IPS-20b (cell line): ENCODE results near the gene TRIM22.
"Not testable (repeated sequence)": the region's sequence is repeated elsewhere in the genome, so short reads cannot be mapped to it uniquely, and the experiment has no call there.

Source experiments
- H3K27ac ChIP-seq: one replicate; pipeline ENCODE4 v1.5.1; 2013; ENCODE audit warnings: low read length
- H3K27me3 ChIP-seq: 2 replicates; pipeline ENCODE4 v1.6.1; 2013; ENCODE audit warnings: mild to moderate bottlenecking, low read length, inconsistent platforms; ENCODE audit not compliant: insufficient read depth
- H3K36me3 ChIP-seq: 2 replicates; pipeline ENCODE4 v1.6.1; 2013; ENCODE audit warnings: low read depth, mild to moderate bottlenecking, inconsistent platforms, low read length, moderate library complexity; ENCODE audit not compliant: insufficient read depth
- H3K4me1 ChIP-seq: 2 replicates; pipeline ENCODE4 v1.6.1; 2013; ENCODE audit warnings: mild to moderate bottlenecking, control low read depth, inconsistent platforms, low read length, moderate library complexity; ENCODE audit not compliant: insufficient read depth
- H3K4me3 ChIP-seq: 2 replicates; pipeline ENCODE4 v1.5.1; 2013; ENCODE audit warnings: mild to moderate bottlenecking, low read length, inconsistent platforms
- H3K9ac ChIP-seq: 2 replicates; pipeline ENCODE4 v1.6.1; 2013; ENCODE audit warnings: low read depth, mild to moderate bottlenecking, inconsistent platforms, low read length, moderate library complexity
- H3K9me3 ChIP-seq: 2 replicates; pipeline ENCODE4 v1.6.1; 2013; ENCODE audit warnings: mild to moderate bottlenecking, low read depth, low read length, inconsistent platforms; ENCODE audit not compliant: insufficient read depth

TRIM22 gene, protein sequence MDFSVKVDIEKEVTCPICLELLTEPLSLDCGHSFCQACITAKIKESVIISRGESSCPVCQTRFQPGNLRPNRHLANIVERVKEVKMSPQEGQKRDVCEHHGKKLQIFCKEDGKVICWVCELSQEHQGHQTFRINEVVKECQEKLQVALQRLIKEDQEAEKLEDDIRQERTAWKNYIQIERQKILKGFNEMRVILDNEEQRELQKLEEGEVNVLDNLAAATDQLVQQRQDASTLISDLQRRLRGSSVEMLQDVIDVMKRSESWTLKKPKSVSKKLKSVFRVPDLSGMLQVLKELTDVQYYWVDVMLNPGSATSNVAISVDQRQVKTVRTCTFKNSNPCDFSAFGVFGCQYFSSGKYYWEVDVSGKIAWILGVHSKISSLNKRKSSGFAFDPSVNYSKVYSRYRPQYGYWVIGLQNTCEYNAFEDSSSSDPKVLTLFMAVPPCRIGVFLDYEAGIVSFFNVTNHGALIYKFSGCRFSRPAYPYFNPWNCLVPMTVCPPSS

DNA sequence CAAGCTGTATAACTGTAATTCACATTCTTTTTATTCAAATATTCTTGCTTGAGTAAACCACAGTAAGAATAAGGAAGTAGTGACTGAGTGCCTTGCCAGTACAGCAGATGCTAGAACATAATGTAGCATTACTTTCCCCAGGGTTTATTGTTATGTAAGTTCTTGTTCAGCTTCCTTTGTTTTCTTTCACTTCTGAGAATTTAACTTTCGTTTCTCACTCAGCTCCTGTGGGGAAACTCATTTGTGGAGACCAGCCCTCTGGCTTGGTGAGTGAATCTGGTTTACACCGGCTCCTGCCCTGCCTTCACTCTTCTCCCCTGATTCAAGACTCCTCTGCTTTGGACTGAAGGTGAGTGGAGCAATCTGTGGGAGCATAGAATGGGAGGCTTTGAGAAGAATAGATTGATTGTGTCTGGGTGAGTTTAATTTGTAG is at the start of gene TRIM22:
Gene TRIM22 (plus strand): TSS at position 240 of the 433 bp plus-strand sequence. CDS start 6,443 bp downstream, outside the sequence.
- peaks cover 25% of the 10 kb centered on the region for H3K4me1 ChIP-seq
- H3K27ac ChIP-seq: peak within 1 kb of the TSS; percentile 63
- no peaks in the 10 kb centered on the region for H3K9me3 ChIP-seq
- H3K9ac ChIP-seq: peak within 1 kb of the TSS; percentile 83; the same call in 1 of the 2 replicates
- no peaks in the 10 kb centered on the region for H3K27me3 ChIP-seq
- peak within 1 kb of the TSS; percentile 75 for H3K4me3 ChIP-seq
- H3K36me3 ChIP-seq: no peaks in the 10 kb centered on the region

GRCh38 chr11:5639953-5640352 is 49.6 kb upstream of the TRIM22 start:
- H3K36me3 ChIP-seq: no peaks in the 10 kb centered on the region

GRCh38 chr11:5643585-5643984 is 46.0 kb upstream of the TRIM22 start:
- H3K27ac ChIP-seq: no peak overlapping the region
- H3K36me3 ChIP-seq: no peaks in the 10 kb centered on the region
- H3K27me3 ChIP-seq: no peaks in the 10 kb centered on the region
- H3K4me1 ChIP-seq: no peaks in the 10 kb centered on the region
- no peaks in the 10 kb centered on the region for H3K9me3 ChIP-seq
- H3K4me3 ChIP-seq: no peak overlapping the region
- H3K9ac ChIP-seq: no peak overlapping the region

More at GRCh38 chr11:5639953-5640352, 49.6 kb upstream of the TRIM22 start:
- Histone ChIP-seq H3K27ac (no peak overlapping the region), H3K4me3 (no peak overlapping the region), H3K9ac (no peak overlapping the region), H3K27me3 (no peaks in the 10 kb centered on the region), H3K4me1 (no peaks in the 10 kb centered on the region), H3K9me3 (no peaks in the 10 kb centered on the region)

- Histone ChIP-seq H3K27me3 (no peaks in the 10 kb centered on the region), H3K4me1 (no peaks in the 10 kb centered on the region), H3K9ac (no peak overlapping the region), H3K27ac (no peak overlapping the region), H3K4me3 (no peak overlapping the region), H3K9me3 (no peaks in the 10 kb centered on the region), H3K36me3 (no peaks in the 10 kb centered on the region)
Observed at GRCh38 chr11:5646139-5646538, 43.5 kb upstream of the TRIM22 start.

DNA sequence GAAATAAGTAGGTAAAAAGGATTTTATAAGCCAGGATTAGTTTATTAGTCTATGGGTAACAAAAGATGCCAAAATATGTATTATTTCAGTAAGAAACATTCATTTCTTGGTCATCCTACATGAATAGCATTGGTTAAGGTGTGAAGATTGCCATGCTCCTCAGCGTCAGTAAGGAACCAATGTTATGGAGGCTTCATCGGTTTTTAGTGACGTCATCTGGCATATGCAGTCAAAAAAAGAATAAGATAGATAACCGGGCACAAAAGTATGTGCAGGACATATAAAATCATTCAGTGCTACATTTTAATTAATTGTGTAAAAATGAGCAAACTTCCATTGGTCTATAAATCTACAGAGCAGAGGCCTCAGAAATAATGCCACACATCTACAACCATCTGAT is 34.1 kb upstream of the TRIM22 start:
- Histone ChIP-seq H3K9me3 (no peaks in the 10 kb centered on the region; the same call in 1 of the 2 replicates), H3K4me3 (no peak overlapping the region), H3K27ac (no peak overlapping the region), H3K36me3 (no peaks in the 10 kb centered on the region), H3K9ac (no peak overlapping the region), H3K27me3 (no peaks in the 10 kb centered on the region), H3K4me1 (no peaks in the 10 kb centered on the region)

- not testable (repeated sequence) for H3K4me1 ChIP-seq, H3K4me3 ChIP-seq, H3K9me3 ChIP-seq, H3K9ac ChIP-seq, H3K36me3 ChIP-seq, H3K27me3 ChIP-seq, H3K27ac ChIP-seq
Observed at GRCh38 chr11:5656956-5657355, 32.6 kb upstream of the TRIM22 start.

GRCh38 chr11:5658318-5658717 is 31.3 kb upstream of the TRIM22 start:
- no peaks in the 10 kb centered on the region for H3K4me1 ChIP-seq
- no peaks in the 10 kb centered on the region for H3K27me3 ChIP-seq
- H3K36me3 ChIP-seq: peaks cover 2% of the 10 kb centered on the region; the same call in 1 of the 2 replicates
- H3K9me3 ChIP-seq: no peaks in the 10 kb centered on the region
- H3K9ac ChIP-seq: no peak overlapping the region
- no peak overlapping the region for H3K4me3 ChIP-seq
- H3K27ac ChIP-seq: no peak overlapping the region

DNA sequence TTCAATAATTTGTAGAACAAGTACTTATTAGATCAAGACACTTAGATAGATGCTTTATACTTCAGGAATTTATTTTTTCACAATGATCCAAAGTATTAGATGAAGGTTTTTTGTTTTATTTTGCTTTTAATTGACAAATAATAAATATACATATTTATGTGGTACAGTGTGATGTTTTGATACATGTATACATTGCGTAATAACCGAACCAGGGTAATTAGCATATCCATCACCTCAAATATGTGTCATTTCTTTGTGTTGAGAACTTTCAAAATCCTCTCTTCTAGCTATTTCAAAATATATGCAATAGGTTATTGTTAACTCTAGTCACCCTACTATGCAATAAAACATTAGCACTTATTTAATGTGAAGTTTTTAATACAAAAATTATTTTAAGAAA is 26.1 kb upstream of the TRIM22 start:
- Histone ChIP-seq H3K36me3 (peaks cover 39% of the 10 kb centered on the region), H3K27me3 (no peaks in the 10 kb centered on the region), H3K4me1 (no peaks in the 10 kb centered on the region)

DNA sequence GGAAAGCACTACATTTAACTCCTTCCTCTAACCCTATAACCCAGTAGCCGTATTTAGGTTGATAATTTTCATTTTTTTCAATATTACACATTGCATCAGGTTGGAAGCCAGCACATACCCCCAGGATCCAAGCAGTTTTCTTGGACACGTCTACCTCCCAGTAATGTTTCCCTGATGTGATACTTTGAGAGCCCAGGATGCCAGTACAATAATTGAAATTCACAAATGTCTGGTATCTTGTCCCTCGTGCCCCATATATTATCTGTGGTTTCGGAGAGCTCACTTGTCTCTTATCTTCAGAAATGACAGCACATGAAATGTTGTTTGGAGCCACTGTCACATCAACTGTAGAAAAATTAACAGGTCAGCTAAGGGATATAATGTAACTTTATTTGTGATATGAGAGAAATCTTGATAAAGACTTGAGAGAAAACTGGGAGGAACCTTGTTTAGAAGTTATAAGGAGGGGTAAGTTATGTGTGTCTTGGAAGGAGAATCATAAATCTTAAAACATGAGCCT is 24.5 kb upstream of the TRIM22 start:
- no peak overlapping the region for H3K27ac ChIP-seq
- peaks cover 45% of the 10 kb centered on the region for H3K36me3 ChIP-seq
- H3K4me1 ChIP-seq: no peaks in the 10 kb centered on the region
- H3K9ac ChIP-seq: no peak overlapping the region
- H3K27me3 ChIP-seq: no peaks in the 10 kb centered on the region
- no peak overlapping the region for H3K4me3 ChIP-seq
- no peaks in the 10 kb centered on the region for H3K9me3 ChIP-seq

More for the DNA sequence above, 26.1 kb upstream of the TRIM22 start:
- H3K4me3 ChIP-seq: no peak overlapping the region
- H3K9ac ChIP-seq: no peak overlapping the region
- H3K27ac ChIP-seq: no peak overlapping the region
- H3K9me3 ChIP-seq: no peaks in the 10 kb centered on the region

- Histone ChIP-seq H3K27me3 (no peaks in the 10 kb centered on the region), H3K9me3 (no peaks in the 10 kb centered on the region), H3K4me3 (no peak overlapping the region), H3K36me3 (peaks cover 51% of the 10 kb centered on the region), H3K4me1 (no peaks in the 10 kb centered on the region), H3K27ac (no peak overlapping the region), H3K9ac (no peak overlapping the region)
Observed at GRCh38 chr11:5665746-5666401, 23.7 kb upstream of the TRIM22 start.

- no peak overlapping the region for H3K4me3 ChIP-seq
- H3K4me1 ChIP-seq: no peaks in the 10 kb centered on the region
- H3K36me3 ChIP-seq: peaks cover 54% of the 10 kb centered on the region
- H3K27ac ChIP-seq: no peak overlapping the region
- H3K9me3 ChIP-seq: no peaks in the 10 kb centered on the region
- H3K9ac ChIP-seq: no peak overlapping the region
- no peaks in the 10 kb centered on the region for H3K27me3 ChIP-seq
Observed at GRCh38 chr11:5666402-5666793, 23.2 kb upstream of the TRIM22 start.
